ENCODE measurements around the gene CSNK2A1. TPM values are rescaled to one million over a fixed set of nuclear protein-coding genes. Genes with fewer than 3 reads are reported as not detected.
"Not testable (repeated sequence)": the region's sequence is repeated elsewhere in the genome, so short reads cannot be mapped to it uniquely, and the experiment has no call there.

Gene CSNK2A1
- total and polyA plus RNA-seq, 3 experiments from 2014 or later, result 53.1 to 173 (median 172) TPM

GRCh38 chr20:462199-462991 lies 81.2 kb downstream of the CSNK2A1 start, which contains the start of gene TBC1D20:
Gene TBC1D20, minus strand, starts transcription at chr20:462533. Its CDS starts 128 bp downstream, at chr20:462405.
- no peaks in the 10 kb centered on the region for H3K27me3 Mint-ChIP-seq
- H3K27ac Mint-ChIP-seq, result peak within 1 kb of the TSS; percentile 88 to 99 (median 97)

GRCh38 chr20:461254-462198 lies 82.1 kb downstream of the CSNK2A1 start:
- Histone ChIP-seq H3K27ac (ENCODE audit: low read depth, low read length) (peak overlapping the region; percentile 72), H3K27me3 (ENCODE audit: insufficient read depth, low read length, poor library complexity, severe bottlenecking) (no peaks in the 10 kb centered on the region), H3K4me3 (ENCODE audit: low read length) (peak overlapping the region; percentile 74), H3K9me3 (ENCODE audit: low read length) (no peaks in the 10 kb centered on the region), H3K4me1 (ENCODE audit: insufficient read depth, low read length) (peaks cover 37% of the 10 kb centered on the region), H3K36me3 (ENCODE audit: insufficient read depth, low read length) (no peaks in the 10 kb centered on the region)
- peak in 4 of 5 donors; percentile 38 to 66 (median 56) for DNase-seq
- peak overlapping the region; percentile 88 to 99 (median 97) for H3K27ac Mint-ChIP-seq
- peaks cover 39 to 53% (median 51%) of the 10 kb centered on the region in 3 donors for H3K4me1 Mint-ChIP-seq
- no peaks in the 10 kb centered on the region for H3K27me3 Mint-ChIP-seq
- H3K36me3 Mint-ChIP-seq, result peaks cover 0 to 9% (median 2%) of the 10 kb centered on the region in 3 donors
- H3K4me3 Mint-ChIP-seq, result peak overlapping the region; percentile 93 to 99 (median 94)
- POLR2A ChIA-PET, result interaction anchor here (1.0 kb wide), 1 partner anchor 81 kb away, joined by 3 read pairs; the partner anchor contains the start of gene TRIB3
- no peaks in the 10 kb centered on the region for H3K9me3 Mint-ChIP-seq
- CTCF ChIA-PET, result interaction anchor here (1.0 to 1.4 kb wide), 3 partner anchors 23 to 191 kb away, joined by 3 to 5 read pairs (median 4); no protein-coding TSS in a partner anchor

More at GRCh38 chr20:462199-462991, 81.2 kb downstream of the CSNK2A1 start, which contains the start of gene TBC1D20:
- ChIA-PET POLR2A (interaction anchor here (0.5 to 1.0 kb wide), 2 partner anchors 24 to 73 kb away, joined by 3 to 4 read pairs; no protein-coding TSS in a partner anchor), CTCF (interaction anchor here (1.0 to 1.8 kb wide), 6 partner anchors 14 to 190 kb away, joined by 3 to 5 read pairs (median 4); no protein-coding TSS in a partner anchor)
- no peaks in the 10 kb centered on the region for H3K27me3 ChIP-seq (ENCODE audit: insufficient read depth, low read length, poor library complexity, severe bottlenecking)
- H3K4me1 ChIP-seq (ENCODE audit: insufficient read depth, low read length), result peaks cover 37% of the 10 kb centered on the region
- H3K36me3 Mint-ChIP-seq, result peaks cover 0 to 9% (median 2%) of the 10 kb centered on the region in 3 donors
- peak within 1 kb of the TSS; percentile 74 for H3K4me3 ChIP-seq (ENCODE audit: low read length)
- H3K9me3 Mint-ChIP-seq, result no peaks in the 10 kb centered on the region
- H3K4me3 Mint-ChIP-seq, result peak within 1 kb of the TSS; percentile 93 to 99 (median 94)
- H3K9me3 ChIP-seq (ENCODE audit: low read length), result no peaks in the 10 kb centered on the region
- peak; percentile 79 to 90 (median 86) for DNase-seq
- H3K27ac ChIP-seq (ENCODE audit: low read depth, low read length), result peak within 1 kb of the TSS; percentile 72
- peaks cover 37 to 50% (median 49%) of the 10 kb centered on the region in 3 donors for H3K4me1 Mint-ChIP-seq
- H3K36me3 ChIP-seq (ENCODE audit: insufficient read depth, low read length), result no peaks in the 10 kb centered on the region

- ChIA-PET CTCF (no interaction called here), POLR2A (interaction anchor here (1.0 kb wide), 1 partner anchor 80 kb away, joined by 3 read pairs; the partner anchor contains the start of gene TRIB3)
- H3K4me3 Mint-ChIP-seq, result peak overlapping the region; percentile 74 to 99 (median 94)
- no peak for DNase-seq
- no peaks in the 10 kb centered on the region for H3K27me3 Mint-ChIP-seq
- no peaks in the 10 kb centered on the region for H3K27me3 ChIP-seq (ENCODE audit: insufficient read depth, low read length, poor library complexity, severe bottlenecking)
- H3K27ac Mint-ChIP-seq, result peak overlapping the region in 7 of 8 donors; percentile 43 to 97 (median 57)
- peaks cover 0 to 12% (median 2%) of the 10 kb centered on the region in 3 donors for H3K36me3 Mint-ChIP-seq
- peaks cover 42 to 59% (median 56%) of the 10 kb centered on the region in 3 donors for H3K4me1 Mint-ChIP-seq
- peak overlapping the region; percentile 3 for H3K27ac ChIP-seq (ENCODE audit: low read depth, low read length)
- no peaks in the 10 kb centered on the region for H3K9me3 ChIP-seq (ENCODE audit: low read length)
- H3K36me3 ChIP-seq (ENCODE audit: insufficient read depth, low read length), result no peaks in the 10 kb centered on the region
- peaks cover 37% of the 10 kb centered on the region for H3K4me1 ChIP-seq (ENCODE audit: insufficient read depth, low read length)
- no peaks in the 10 kb centered on the region for H3K9me3 Mint-ChIP-seq
- H3K4me3 ChIP-seq (ENCODE audit: low read length), result no peak overlapping the region
These were observed 82.9 kb downstream of the CSNK2A1 start for GRCh38 chr20:460707-461106.

DNA sequence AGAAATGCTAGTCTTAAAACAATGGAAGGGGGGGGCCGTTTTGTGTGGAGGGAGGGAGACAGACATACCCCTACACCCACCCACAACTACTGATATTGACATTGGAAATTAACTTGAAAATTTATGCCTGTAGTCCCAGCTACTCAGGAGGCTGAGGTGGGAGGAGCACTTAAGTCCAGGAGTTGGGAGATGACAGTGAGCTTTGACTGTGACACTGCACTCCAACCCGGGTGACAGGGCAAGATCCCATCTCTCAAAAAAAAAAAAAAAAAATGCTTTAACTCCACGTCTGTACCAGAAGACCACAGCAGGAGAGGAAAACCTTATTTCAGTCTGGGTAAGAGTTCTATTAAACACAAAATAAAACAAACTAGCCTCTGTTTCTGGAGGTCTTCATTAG lies 83.4 kb downstream of the CSNK2A1 start:
- H3K4me1 Mint-ChIP-seq, result peaks cover 42 to 59% (median 57%) of the 10 kb centered on the region in 3 donors
- peaks cover 0 to 12% (median 2%) of the 10 kb centered on the region in 3 donors for H3K36me3 Mint-ChIP-seq
- H3K27ac ChIP-seq (ENCODE audit: low read depth, low read length), result peak overlapping the region; percentile 3
- peaks cover 37% of the 10 kb centered on the region for H3K4me1 ChIP-seq (ENCODE audit: insufficient read depth, low read length)
- no peak overlapping the region for H3K4me3 ChIP-seq (ENCODE audit: low read length)
- POLR2A ChIA-PET, result interaction anchor here (1.0 kb wide), 1 partner anchor 80 kb away, joined by 3 read pairs; the partner anchor contains the start of gene TRIB3
- H3K9me3 ChIP-seq (ENCODE audit: low read length), result no peaks in the 10 kb centered on the region
- H3K27me3 ChIP-seq (ENCODE audit: insufficient read depth, low read length, poor library complexity, severe bottlenecking), result no peaks in the 10 kb centered on the region
- peak overlapping the region; percentile 74 to 99 (median 94) for H3K4me3 Mint-ChIP-seq
- peak overlapping the region in 5 of 8 donors; percentile 6 to 97 (median 46) for H3K27ac Mint-ChIP-seq
- H3K36me3 ChIP-seq (ENCODE audit: insufficient read depth, low read length), result no peaks in the 10 kb centered on the region
- H3K27me3 Mint-ChIP-seq, result no peaks in the 10 kb centered on the region
- CTCF ChIA-PET, result no interaction called here
- no peaks in the 10 kb centered on the region for H3K9me3 Mint-ChIP-seq
- DNase-seq, result no peak

- no peaks in the 10 kb centered on the region for H3K27me3 Mint-ChIP-seq
- no peaks in the 10 kb centered on the region for H3K27me3 ChIP-seq (ENCODE audit: insufficient read depth, low read length, poor library complexity, severe bottlenecking)
- H3K27ac ChIP-seq (ENCODE audit: low read depth, low read length), result no peak overlapping the region
- H3K4me3 Mint-ChIP-seq, result peak overlapping the region in 1 of 7 donors; percentile 82
- H3K4me3 ChIP-seq (ENCODE audit: low read length), result no peak overlapping the region
- H3K4me1 Mint-ChIP-seq, result peaks cover 44 to 65% (median 63%) of the 10 kb centered on the region in 3 donors
- peaks cover 37% of the 10 kb centered on the region for H3K4me1 ChIP-seq (ENCODE audit: insufficient read depth, low read length)
- no peaks in the 10 kb centered on the region for H3K9me3 ChIP-seq (ENCODE audit: low read length)
- no peaks in the 10 kb centered on the region for H3K36me3 ChIP-seq (ENCODE audit: insufficient read depth, low read length)
- H3K27ac Mint-ChIP-seq, result peak overlapping the region in 1 of 8 donors; percentile 60
- no peak for DNase-seq
- H3K9me3 Mint-ChIP-seq, result no peaks in the 10 kb centered on the region
- H3K36me3 Mint-ChIP-seq, result peaks cover 0 to 12% (median 2%) of the 10 kb centered on the region in 3 donors
- ChIA-PET CTCF (no interaction called here), POLR2A (no interaction called here)
These were observed 84.8 kb downstream of the CSNK2A1 start for GRCh38 chr20:458776-459175.

DNA sequence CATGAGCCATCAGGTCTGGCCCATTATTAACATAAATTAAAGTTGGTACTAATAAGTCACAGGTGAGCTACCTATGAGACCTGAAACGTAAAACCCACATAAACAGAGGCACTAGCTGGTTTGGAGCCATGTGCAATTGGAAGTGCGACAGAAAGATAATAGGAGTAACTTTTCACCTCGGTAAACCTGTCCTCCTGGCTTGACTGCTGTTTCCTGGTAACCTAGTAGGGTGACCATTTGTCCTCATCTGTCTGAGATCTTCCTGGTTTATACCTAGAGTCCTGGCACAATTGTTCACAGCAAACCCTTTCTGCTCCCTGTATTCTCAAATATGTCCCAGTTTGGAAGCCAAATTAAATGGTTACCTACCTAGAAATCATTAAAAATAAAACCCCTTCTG lies 88.6 kb downstream of the CSNK2A1 start:
- POLR2A ChIA-PET, result no interaction called here
- peaks cover 26 to 57% (median 44%) of the 10 kb centered on the region in 3 donors for H3K4me1 Mint-ChIP-seq
- H3K27me3 Mint-ChIP-seq, result no peaks in the 10 kb centered on the region
- H3K9me3 Mint-ChIP-seq, result no peaks in the 10 kb centered on the region
- CTCF ChIA-PET, result no interaction called here
- Histone ChIP-seq H3K9me3 (ENCODE audit: low read length) (no peaks in the 10 kb centered on the region), H3K4me1 (ENCODE audit: insufficient read depth, low read length) (peaks cover 14% of the 10 kb centered on the region), H3K27me3 (ENCODE audit: insufficient read depth, low read length, poor library complexity, severe bottlenecking) (no peaks in the 10 kb centered on the region), H3K27ac (ENCODE audit: low read depth, low read length) (no peak overlapping the region), H3K4me3 (ENCODE audit: low read length) (no peak overlapping the region), H3K36me3 (ENCODE audit: insufficient read depth, low read length) (peaks cover 4% of the 10 kb centered on the region)
- peaks cover 0 to 15% (median 2%) of the 10 kb centered on the region in 3 donors for H3K36me3 Mint-ChIP-seq
- no peak overlapping the region for H3K4me3 Mint-ChIP-seq
- no peak overlapping the region for H3K27ac Mint-ChIP-seq
- no peak for DNase-seq

GRCh38 chr20:452021-452420 lies 91.6 kb downstream of the CSNK2A1 start:
- H3K4me3 Mint-ChIP-seq; POLR2A ChIA-PET; H3K4me1 ChIP-seq (ENCODE audit: insufficient read depth, low read length); CTCF ChIA-PET; H3K9me3 Mint-ChIP-seq; H3K36me3 ChIP-seq (ENCODE audit: insufficient read depth, low read length); H3K4me3 ChIP-seq (ENCODE audit: low read length); DNase-seq; H3K27ac ChIP-seq (ENCODE audit: low read depth, low read length); H3K27me3 ChIP-seq (ENCODE audit: insufficient read depth, low read length, poor library complexity, severe bottlenecking); H3K9me3 ChIP-seq (ENCODE audit: low read length); H3K27ac Mint-ChIP-seq; H3K27me3 Mint-ChIP-seq: not testable (repeated sequence)
- Mint-ChIP-seq H3K4me1 (peaks cover 16 to 43% (median 21%) of the 10 kb centered on the region in 3 donors), H3K36me3 (peaks cover 0 to 19% (median 6%) of the 10 kb centered on the region in 3 donors)
